SK-N-MC (cell line): ENCODE data around the gene MRPL49.

Experiments
- EZH2 ChIP-seq: fragments of 200-600 bp; sonication (generic); IDR thresholded peaks from one replicate; pipeline ENCODE4 v1.6.1; 2017; ENCODE audit warnings: antibody characterized with exemption
- POLR2AphosphoS5 ChIP-seq: IDR thresholded peaks from 2 replicates; pipeline ENCODE4 v1.6.1; 2012; ENCODE audit warnings: mild to moderate bottlenecking, low read depth, low read length, borderline replicate concordance

GRCh38 chr11:65089621-65090020 lies 32.5 kb upstream of the MRPL49 start:
- TF ChIP-seq EZH2, result no peak
- no peak for TF ChIP-seq POLR2AphosphoS5
